Naive B cell (primary cell): ENCODE measurements around the gene SNTG2. TPM values are rescaled to one million over a fixed set of nuclear protein-coding genes. Genes with fewer than 3 reads are reported as not detected.
"Not testable (repeated sequence)": the region's sequence is repeated elsewhere in the genome, so short reads cannot be mapped to it uniquely, and the experiment has no call there.

Experiments used
- ATAC-seq, 2 donors: fragments of 150-1000 bp; cut with Tn5 transposase; 2 replicates each; pipeline ENCODE4 v1.10.0; 2021; ENCODE audit warnings: low read depth in 2 of 2, mild to moderate bottlenecking in 2 of 2, moderate library complexity in 2 of 2
- DNase-seq: peaks from one replicate; pipeline ENCODE4 v3.0.0; 2022
- H3K27ac Mint-ChIP-seq, 6 donors: one replicate each; pipeline ENCODE4 v1.8.0; 2020 to 2022; ENCODE audit warnings: mild to moderate bottlenecking in 6 of 6, mixed read lengths in 6 of 6, moderate library complexity in 5 of 6, inconsistent platforms in 2 of 6
- H3K27me3 Mint-ChIP-seq, 3 donors: one replicate each; pipeline ENCODE4 v1.8.0; 2021 to 2022; ENCODE audit warnings: mixed read lengths in 3 of 3, mild to moderate bottlenecking in 1 of 3
- H3K36me3 Mint-ChIP-seq, 2 donors: one replicate each; pipeline ENCODE4 v1.8.0; 2020 to 2022; ENCODE audit warnings: mixed read lengths in 2 of 2, inconsistent platforms in 1 of 2, mild to moderate bottlenecking in 1 of 2
- H3K4me1 Mint-ChIP-seq, 3 donors: one replicate each; pipeline ENCODE4 v1.8.0; 2020 to 2022; ENCODE audit warnings: mixed read lengths in 3 of 3, inconsistent platforms in 1 of 3, mild to moderate bottlenecking in 1 of 3, moderate library complexity in 1 of 3
- H3K4me3 Mint-ChIP-seq, 8 donors: one replicate each; pipeline ENCODE4 v1.8.0; 2020 to 2022; ENCODE audit warnings: mild to moderate bottlenecking in 8 of 8, mixed read lengths in 8 of 8, moderate library complexity in 8 of 8, inconsistent platforms in 2 of 8
- H3K9me3 Mint-ChIP-seq, 7 donors: one replicate each; pipeline ENCODE4 v1.8.0; 2020 to 2022; ENCODE audit warnings: mixed read lengths in 7 of 7, mild to moderate bottlenecking in 5 of 7, inconsistent platforms in 2 of 7, moderate library complexity in 1 of 7
- polyA plus RNA-seq, 6 donors: library from polyadenylated mRNA; unstranded; fragments of 300-500 nt; fragmentation: Illumina TruSeq; gene quantifications; one replicate each; pipeline ENCODE4 v1.2.3, GENCODE V29; 2021; ENCODE audit warnings: low read depth in 6 of 6

Gene SNTG2
- polyA plus RNA-seq, 6 donors from 2014 or later = 1.8 to 9.2 (median 4.1) TPM

- not testable (repeated sequence) for H3K27ac Mint-ChIP-seq, H3K36me3 Mint-ChIP-seq, ATAC-seq, DNase-seq
- H3K9me3 Mint-ChIP-seq = peaks cover 0 to 11% (median 5%) of the 10 kb centered on the region in 7 donors
- peak overlapping the region in 1 of 8 donors; percentile 24 for H3K4me3 Mint-ChIP-seq
- H3K27me3 Mint-ChIP-seq = peaks cover 9 to 53% (median 23%) of the 10 kb centered on the region in 3 donors
- H3K4me1 Mint-ChIP-seq = peaks cover 5 to 16% (median 7%) of the 10 kb centered on the region in 3 donors
Observed at GRCh38 chr2:1387954-1388725, 437.5 kb downstream of the SNTG2 start.

- peaks cover 10 to 66% (median 24%) of the 10 kb centered on the region in 3 donors for H3K27me3 Mint-ChIP-seq
- not testable (repeated sequence) for H3K4me3 Mint-ChIP-seq, H3K9me3 Mint-ChIP-seq, H3K36me3 Mint-ChIP-seq, DNase-seq, ATAC-seq
- peaks cover 5 to 20% (median 7%) of the 10 kb centered on the region in 3 donors for H3K4me1 Mint-ChIP-seq
- H3K27ac Mint-ChIP-seq = peak overlapping the region in 1 of 6 donors; percentile 57
Observed at GRCh38 chr2:1390118-1390517, 439.5 kb downstream of the SNTG2 start.

GRCh38 chr2:1393321-1393720, 442.7 kb downstream of the SNTG2 start:
- Mint-ChIP-seq H3K36me3 (no peaks in the 10 kb centered on the region), H3K9me3 (peaks cover 0 to 8% (median 0%) of the 10 kb centered on the region in 7 donors), H3K27me3 (peaks cover 18 to 64% (median 30%) of the 10 kb centered on the region in 3 donors), H3K4me1 (peaks cover 4 to 36% (median 25%) of the 10 kb centered on the region in 3 donors), H3K27ac (peak overlapping the region in 1 of 6 donors; percentile 30), H3K4me3 (no peak overlapping the region)
- ATAC-seq (no peak), DNase-seq (no peak)

GRCh38 chr2:1394709-1395408, 444.2 kb downstream of the SNTG2 start:
- Mint-ChIP-seq H3K4me3 (no peak overlapping the region), H3K4me1 (peaks cover 13 to 43% (median 34%) of the 10 kb centered on the region in 3 donors), H3K27ac (peak overlapping the region in 1 of 6 donors; percentile 56), H3K9me3 (peaks cover 0 to 8% (median 0%) of the 10 kb centered on the region in 7 donors), H3K36me3 (no peaks in the 10 kb centered on the region), H3K27me3 (peaks cover 18 to 61% (median 26%) of the 10 kb centered on the region in 3 donors)
- ATAC-seq = no peak
- DNase-seq = no peak

DNA sequence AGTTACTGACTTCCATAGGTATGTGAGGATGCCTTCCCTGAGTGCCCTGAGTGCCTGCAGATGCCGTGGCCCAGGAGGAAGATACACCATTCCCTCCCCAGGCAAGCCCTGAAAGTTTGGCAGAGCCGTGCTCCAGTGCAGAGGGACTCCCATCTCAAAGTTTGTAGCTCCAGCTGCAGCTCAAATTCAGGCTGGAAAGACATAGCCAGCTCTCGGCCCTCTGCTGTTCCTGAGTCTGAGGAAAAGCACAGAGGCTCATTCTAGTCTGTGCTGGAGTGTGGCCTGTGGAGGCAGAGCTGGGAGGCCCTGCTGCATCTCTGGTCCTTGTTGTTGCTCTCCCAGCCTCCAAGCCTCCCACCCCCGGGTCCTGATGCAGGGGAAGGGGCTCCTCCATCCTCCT, 446.7 kb downstream of the SNTG2 start:
- H3K9me3 Mint-ChIP-seq = peaks cover 2 to 9% (median 4%) of the 10 kb centered on the region in 7 donors
- ATAC-seq (no peak), DNase-seq (no peak)
- H3K27ac Mint-ChIP-seq = peak overlapping the region in 2 of 6 donors; percentile 11 to 75
- peaks cover 16 to 48% (median 17%) of the 10 kb centered on the region in 3 donors for H3K27me3 Mint-ChIP-seq
- peaks cover 29 to 63% (median 55%) of the 10 kb centered on the region in 3 donors for H3K4me1 Mint-ChIP-seq
- peak overlapping the region in 1 of 8 donors; percentile 11 for H3K4me3 Mint-ChIP-seq
- H3K36me3 Mint-ChIP-seq = peaks cover 4 to 6% of the 10 kb centered on the region in 2 donors

GRCh38 chr2:1398191-1398590, 447.5 kb downstream of the SNTG2 start:
- H3K27ac Mint-ChIP-seq = no peak overlapping the region
- H3K36me3 Mint-ChIP-seq = peaks cover 6 to 8% of the 10 kb centered on the region in 2 donors
- peaks cover 31 to 71% (median 64%) of the 10 kb centered on the region in 3 donors for H3K4me1 Mint-ChIP-seq
- ATAC-seq = no peak
- H3K27me3 Mint-ChIP-seq = peaks cover 9 to 41% (median 12%) of the 10 kb centered on the region in 3 donors
- DNase-seq = no peak
- H3K4me3 Mint-ChIP-seq = peak overlapping the region in 4 of 8 donors; percentile 22 to 91 (median 80)
- peaks cover 3 to 12% (median 7%) of the 10 kb centered on the region in 7 donors for H3K9me3 Mint-ChIP-seq

- peak overlapping the region in 5 of 6 donors; percentile 10 to 86 (median 62) for H3K27ac Mint-ChIP-seq
- H3K36me3 Mint-ChIP-seq = peaks cover 6 to 8% of the 10 kb centered on the region in 2 donors
- H3K27me3 Mint-ChIP-seq = peaks cover 0 to 25% (median 8%) of the 10 kb centered on the region in 3 donors
- peaks cover 31 to 70% (median 58%) of the 10 kb centered on the region in 3 donors for H3K4me1 Mint-ChIP-seq
- ATAC-seq (peak; percentile 91 to 93), DNase-seq (peak; percentile 50)
- peak overlapping the region; percentile 53 to 88 (median 74) for H3K4me3 Mint-ChIP-seq
- H3K9me3 Mint-ChIP-seq = peaks cover 2 to 15% (median 8%) of the 10 kb centered on the region in 7 donors
Observed at GRCh38 chr2:1400943-1401735, 450.5 kb downstream of the SNTG2 start.

GRCh38 chr2:1402064-1402463, 451.4 kb downstream of the SNTG2 start:
- Mint-ChIP-seq H3K4me3 (peak overlapping the region in 1 of 8 donors; percentile 86), H3K36me3 (peaks cover 6 to 8% of the 10 kb centered on the region in 2 donors), H3K27me3 (peaks cover 0 to 24% (median 8%) of the 10 kb centered on the region in 3 donors)

GRCh38 chr2:1403565-1403964, 452.9 kb downstream of the SNTG2 start:
- peak overlapping the region in 1 of 8 donors; percentile 7 for H3K4me3 Mint-ChIP-seq

More at GRCh38 chr2:1402064-1402463, 451.4 kb downstream of the SNTG2 start:
- ATAC-seq (no peak), DNase-seq (no peak)
- peak overlapping the region in 1 of 6 donors; percentile 56 for H3K27ac Mint-ChIP-seq
- H3K4me1 Mint-ChIP-seq = peaks cover 38 to 71% (median 65%) of the 10 kb centered on the region in 3 donors
- peaks cover 2 to 15% (median 8%) of the 10 kb centered on the region in 7 donors for H3K9me3 Mint-ChIP-seq

DNA sequence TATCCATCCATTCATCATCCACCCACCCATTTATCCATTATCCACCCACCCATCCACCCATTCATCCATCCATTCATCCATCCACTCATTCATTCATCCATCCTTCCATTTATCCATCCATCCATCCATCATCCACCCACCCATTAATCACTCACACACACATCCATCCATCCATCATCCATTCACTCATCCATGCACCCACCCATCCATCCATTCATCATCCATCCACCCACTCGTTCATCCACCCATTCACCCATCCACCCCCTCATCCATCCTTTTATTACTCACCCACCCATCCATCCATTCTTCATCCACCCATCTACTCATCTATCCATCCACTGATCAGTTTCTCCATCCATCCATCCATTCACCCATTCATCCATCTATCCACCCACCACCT, 454.5 kb downstream of the SNTG2 start:
- Mint-ChIP-seq H3K4me3 (no peak overlapping the region), H3K27me3 (peaks cover 0 to 13% (median 0%) of the 10 kb centered on the region in 3 donors), H3K4me1 (peaks cover 24 to 51% (median 36%) of the 10 kb centered on the region in 3 donors), H3K27ac (peak overlapping the region in 1 of 6 donors; percentile 30), H3K36me3 (peaks cover 6 to 8% of the 10 kb centered on the region in 2 donors), H3K9me3 (peaks cover 2 to 15% (median 8%) of the 10 kb centered on the region in 7 donors)
- no peak for ATAC-seq
- no peak for DNase-seq

More at GRCh38 chr2:1403565-1403964, 452.9 kb downstream of the SNTG2 start:
- Mint-ChIP-seq H3K9me3 (peaks cover 2 to 15% (median 8%) of the 10 kb centered on the region in 7 donors), H3K27me3 (peaks cover 0 to 16% (median 0%) of the 10 kb centered on the region in 3 donors), H3K27ac (no peak overlapping the region), H3K4me1 (peaks cover 38 to 66% (median 52%) of the 10 kb centered on the region in 3 donors), H3K36me3 (peaks cover 6 to 8% of the 10 kb centered on the region in 2 donors)
- ATAC-seq = no peak
- no peak for DNase-seq

GRCh38 chr2:1405967-1406366, 455.3 kb downstream of the SNTG2 start:
- H3K27ac Mint-ChIP-seq = no peak overlapping the region
- ATAC-seq = no peak

DNA sequence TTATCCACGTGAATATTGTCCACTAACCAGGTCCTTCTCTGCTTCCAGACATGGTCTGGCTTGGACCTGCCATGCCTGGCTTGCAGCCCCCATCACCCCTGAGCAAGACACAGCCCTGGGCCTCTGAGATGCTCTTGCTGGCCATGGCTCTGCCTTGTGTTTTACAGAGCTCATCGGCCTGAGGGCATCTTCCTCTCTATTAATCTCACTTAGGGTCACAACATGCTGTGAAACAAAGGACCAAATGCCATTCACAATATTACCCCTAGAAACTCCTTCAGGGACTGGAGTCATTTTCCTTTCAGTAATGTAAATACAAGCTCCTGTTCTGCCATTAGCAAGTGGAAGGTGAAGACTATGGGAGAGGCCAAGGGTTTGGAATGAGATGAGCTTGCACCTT, 455.8 kb downstream of the SNTG2 start:
- H3K36me3 Mint-ChIP-seq = peaks cover 6 to 8% of the 10 kb centered on the region in 2 donors
- H3K4me3 Mint-ChIP-seq = no peak overlapping the region
- peaks cover 0 to 13% (median 12%) of the 10 kb centered on the region in 3 donors for H3K27me3 Mint-ChIP-seq
- ATAC-seq = no peak
- DNase-seq = no peak
- H3K4me1 Mint-ChIP-seq = peaks cover 17 to 37% (median 27%) of the 10 kb centered on the region in 3 donors
- H3K27ac Mint-ChIP-seq = peak overlapping the region in 1 of 6 donors; percentile 35
- H3K9me3 Mint-ChIP-seq = peaks cover 2 to 15% (median 7%) of the 10 kb centered on the region in 7 donors

More at GRCh38 chr2:1405967-1406366, 455.3 kb downstream of the SNTG2 start:
- Mint-ChIP-seq H3K4me1 (peaks cover 21 to 42% (median 31%) of the 10 kb centered on the region in 3 donors), H3K9me3 (peaks cover 2 to 15% (median 8%) of the 10 kb centered on the region in 7 donors), H3K27me3 (peaks cover 0 to 13% (median 7%) of the 10 kb centered on the region in 3 donors), H3K4me3 (no peak overlapping the region), H3K36me3 (peaks cover 6 to 8% of the 10 kb centered on the region in 2 donors)
- DNase-seq = no peak
